CD4-positive, alpha-beta T cell treated with Interleukin-1 beta for 1 hour (primary cell): ENCODE measurements around the gene CAPN11.
"Not testable (repeated sequence)": the region's sequence is repeated elsewhere in the genome, so short reads cannot be mapped to it uniquely, and the experiment has no call there.

Experiments
- DNase-seq, 2 donors: peaks; one replicate each; pipeline ENCODE4 v3.0.0-alpha.2; 2020 to 2022

Gene CAPN11

GRCh38 chr6:44132476-44132875 is 26.1 kb upstream of the CAPN11 start:
- DNase-seq, result no peak

GRCh38 chr6:44133003-44133931 is 25.4 kb upstream of the CAPN11 start:
- no peak for DNase-seq

- no peak for DNase-seq
These were observed 24.5 kb upstream of the CAPN11 start for GRCh38 chr6:44133981-44134711.

GRCh38 chr6:44135173-44135758 is 23.4 kb upstream of the CAPN11 start:
- DNase-seq, result no peak

- DNase-seq, result no peak
These were observed 22.7 kb upstream of the CAPN11 start for GRCh38 chr6:44135875-44136274.

- DNase-seq, result no peak
These were observed 19.8 kb upstream of the CAPN11 start for GRCh38 chr6:44138717-44139350.

GRCh38 chr6:44139351-44139743 is 19.3 kb upstream of the CAPN11 start:
- DNase-seq, result no peak

GRCh38 chr6:44142835-44143234 is 15.8 kb upstream of the CAPN11 start:
- no peak for DNase-seq

GRCh38 chr6:44143731-44144130 is 14.9 kb upstream of the CAPN11 start:
- no peak for DNase-seq

GRCh38 chr6:44144536-44144935 is 14.1 kb upstream of the CAPN11 start:
- DNase-seq, result not testable (repeated sequence)

GRCh38 chr6:44145839-44146238 is 12.8 kb upstream of the CAPN11 start:
- no peak for DNase-seq

GRCh38 chr6:44146685-44147084 is 11.9 kb upstream of the CAPN11 start:
- no peak for DNase-seq

- DNase-seq, result no peak
These were observed 11.4 kb upstream of the CAPN11 start for GRCh38 chr6:44147256-44147655.

GRCh38 chr6:44148306-44148705 is 10.3 kb upstream of the CAPN11 start:
- no peak for DNase-seq

GRCh38 chr6:44149369-44150012 is 9.1 kb upstream of the CAPN11 start:
- no peak for DNase-seq

- no peak for DNase-seq
These were observed 8.2 kb upstream of the CAPN11 start for GRCh38 chr6:44150317-44150917.

- peak; percentile 74 to 79 for DNase-seq
These were observed 7.1 kb upstream of the CAPN11 start for GRCh38 chr6:44151348-44152108.

GRCh38 chr6:44152109-44152461 is 6.5 kb upstream of the CAPN11 start:
- DNase-seq, result no peak

- no peak for DNase-seq
These were observed 6.1 kb upstream of the CAPN11 start for GRCh38 chr6:44152533-44152932.

GRCh38 chr6:44154067-44154466 is 4.6 kb upstream of the CAPN11 start:
- DNase-seq, result no peak

GRCh38 chr6:44156494-44157151 is 2.0 kb upstream of the CAPN11 start:
- no peak for DNase-seq
